CD1c-positive myeloid dendritic cell (primary cell): ENCODE results near the gene EFCAB8.
A peak's percentile ranks its signal among the peaks of the same experiment; 100 is the strongest.
"Not testable (repeated sequence)": the region's sequence is repeated elsewhere in the genome, so short reads cannot be mapped to it uniquely, and the experiment has no call there.

Source experiments
- DNase-seq: peaks from one replicate; pipeline ENCODE4 v3.0.0-alpha.2; 2016; ENCODE audit errors: extremely low spot score

The EFCAB8 gene

DNA sequence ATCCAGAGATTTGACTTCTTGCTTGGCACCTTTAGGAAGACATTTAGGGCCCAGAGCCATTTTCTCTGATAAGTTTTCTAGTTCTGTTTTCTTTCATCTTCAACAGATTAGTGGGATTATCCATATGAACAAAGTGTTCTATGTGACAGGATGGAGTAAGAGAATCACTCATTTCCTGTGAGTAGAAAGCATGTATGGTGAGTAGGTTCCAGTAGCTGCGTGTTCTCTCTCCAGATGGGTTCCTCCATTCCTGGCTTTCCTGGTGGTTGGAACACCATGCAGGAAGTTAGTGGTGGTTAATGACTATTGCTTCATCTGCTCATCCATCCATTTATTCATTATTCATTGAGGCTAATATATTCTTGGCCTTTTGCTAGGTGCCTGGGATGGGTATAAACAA, 54.0 kb downstream of the EFCAB8 start:
- no peak for DNase-seq

- no peak for DNase-seq
Observed at GRCh38 chr20:32914031-32914430, 55.3 kb downstream of the EFCAB8 start.

- DNase-seq: no peak
Observed at GRCh38 chr20:32917191-32917950, 58.6 kb downstream of the EFCAB8 start.

DNA sequence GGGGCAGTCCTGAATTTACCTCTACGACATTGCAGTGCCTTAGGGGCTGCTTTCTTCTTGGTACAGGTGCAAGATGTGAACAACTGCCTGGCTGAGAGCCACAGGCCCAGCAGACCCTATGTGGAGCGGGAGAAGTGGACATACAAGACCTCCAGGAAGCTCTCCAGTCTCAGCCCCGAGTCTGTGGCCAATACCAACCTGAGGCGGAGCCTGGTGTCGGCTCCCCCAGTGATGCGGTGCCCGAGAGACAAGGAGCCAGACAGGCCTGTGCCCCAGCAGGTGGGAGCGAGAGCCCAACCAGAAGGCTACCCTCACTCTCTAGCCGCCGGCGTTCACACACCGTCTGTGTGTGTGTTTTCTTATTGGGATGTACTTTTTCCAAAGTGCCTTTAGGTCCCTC, 59.6 kb downstream of the EFCAB8 start:
- no peak for DNase-seq

- DNase-seq: no peak
Observed at GRCh38 chr20:32918751-32919150, 60.0 kb downstream of the EFCAB8 start.

- DNase-seq: no peak
Observed at GRCh38 chr20:32920066-32920465, 61.3 kb downstream of the EFCAB8 start.

DNA sequence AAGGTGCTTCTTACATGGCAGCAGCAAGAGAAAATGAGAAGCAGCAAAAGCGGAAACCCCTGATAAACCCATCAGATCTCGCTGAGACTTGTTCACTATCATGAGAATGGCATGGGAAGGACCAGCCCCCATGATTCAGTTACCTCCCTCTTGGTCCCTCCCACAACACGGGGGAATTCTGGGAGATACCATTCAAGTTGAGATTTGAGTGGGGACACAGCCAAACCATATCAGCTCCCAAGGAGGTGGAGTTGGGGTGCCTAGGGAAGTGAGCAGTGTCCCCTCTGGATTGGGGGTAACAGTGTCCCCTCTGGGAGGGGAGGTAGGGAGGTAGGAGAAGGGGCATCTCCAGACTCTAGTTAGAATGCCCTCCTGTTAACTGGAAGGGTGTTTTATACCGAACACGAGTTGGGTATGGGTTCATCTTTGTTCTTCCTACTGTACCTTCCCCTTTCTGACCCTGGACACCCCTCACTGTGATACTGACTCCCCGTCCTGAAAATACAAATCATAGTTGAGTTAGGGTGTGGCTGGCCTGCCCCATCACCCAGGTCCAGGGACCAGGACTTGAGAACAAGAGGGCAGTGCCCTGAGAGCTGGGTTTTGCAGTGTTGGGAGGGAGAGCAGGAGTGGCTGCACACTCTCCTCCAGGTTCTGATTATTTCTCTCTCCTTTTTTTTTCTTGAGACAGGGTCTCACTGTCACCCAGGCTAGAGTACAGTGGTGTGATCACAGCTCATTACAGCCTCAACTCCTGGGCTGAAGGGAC, 62.0 kb downstream of the EFCAB8 start:
- no peak for DNase-seq

DNA sequence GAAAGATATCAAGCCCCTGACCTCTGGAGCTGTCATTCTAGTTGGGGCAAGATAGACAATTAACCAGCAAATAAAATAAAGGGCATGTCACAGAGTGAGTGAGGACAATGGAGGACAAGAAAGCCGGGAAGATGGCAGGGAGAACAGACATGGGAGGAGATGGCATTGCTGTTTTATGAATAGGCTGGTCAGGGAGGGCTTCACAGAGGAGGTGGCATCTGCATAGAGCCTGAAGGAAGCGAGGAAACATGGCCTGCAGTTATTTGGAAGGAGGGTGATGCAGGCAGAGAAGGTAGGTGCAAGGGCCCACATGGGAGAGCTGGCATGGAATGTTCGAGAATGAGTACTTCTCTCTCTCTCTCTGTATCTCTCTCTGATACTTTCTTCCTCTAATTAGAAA, 63.7 kb downstream of the EFCAB8 start:
- no peak for DNase-seq

DNA sequence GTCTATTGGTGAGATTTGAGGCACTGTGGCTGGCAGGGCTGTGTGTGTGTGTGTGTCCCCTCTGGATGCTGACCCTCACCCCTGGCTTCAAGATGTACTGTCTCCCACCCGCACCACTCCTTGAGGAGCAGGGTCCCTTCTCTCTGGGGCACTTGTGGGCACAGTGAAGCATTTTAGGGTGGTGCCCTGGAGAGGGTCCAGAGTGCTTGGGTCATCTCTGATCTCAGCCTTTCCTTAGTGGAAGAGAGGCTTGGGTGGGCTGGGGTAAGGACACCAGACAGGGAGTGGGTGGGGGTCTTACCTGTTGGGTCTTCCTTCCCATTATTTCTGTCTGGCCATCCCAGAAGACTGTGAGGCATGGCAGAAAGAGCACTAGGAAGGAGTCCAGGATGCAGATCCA, 66.1 kb downstream of the EFCAB8 start:
- no peak for DNase-seq

GRCh38 chr20:32925481-32926196, 66.9 kb downstream of the EFCAB8 start:
- DNase-seq: no peak

DNA sequence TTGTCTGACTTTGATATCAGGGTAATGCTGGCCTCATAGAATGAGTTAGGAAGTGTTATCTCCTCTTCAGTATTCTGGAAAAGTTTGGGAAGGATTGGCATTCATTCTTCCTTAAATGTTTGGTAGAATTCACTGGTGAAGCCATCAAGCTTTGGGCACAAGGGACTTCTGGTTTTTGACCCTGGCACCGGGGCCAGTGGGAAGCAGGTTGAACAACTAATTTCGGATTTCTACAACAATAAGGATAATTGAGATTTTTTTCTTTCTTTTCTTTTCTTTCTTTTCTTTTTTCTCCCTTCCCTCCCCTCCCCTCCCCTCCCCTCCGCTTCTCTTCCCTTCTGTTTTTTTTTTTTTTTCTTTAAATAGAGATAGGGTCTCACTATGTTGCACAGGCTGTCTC, 70.4 kb downstream of the EFCAB8 start:
- DNase-seq: no peak

DNA sequence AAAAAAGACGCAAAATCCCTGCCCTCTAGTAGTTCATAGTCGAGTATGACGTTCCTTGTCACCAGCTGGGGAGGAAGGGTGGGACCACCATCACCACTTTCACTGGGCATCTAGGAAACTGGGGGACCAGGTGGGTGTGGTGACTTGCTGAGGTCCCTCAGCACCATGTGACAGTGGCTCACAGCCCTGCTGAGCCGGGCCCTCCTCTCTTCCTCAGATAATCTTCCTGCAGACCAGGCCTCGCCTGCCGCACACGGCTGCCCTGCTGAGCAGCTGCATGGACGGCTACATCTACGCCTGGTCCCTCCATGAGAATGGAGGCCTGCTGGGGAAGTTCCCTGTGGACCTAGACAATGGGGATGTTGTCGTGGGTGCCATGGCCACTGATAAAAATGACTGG, 71.5 kb downstream of the EFCAB8 start:
- no peak for DNase-seq

DNA sequence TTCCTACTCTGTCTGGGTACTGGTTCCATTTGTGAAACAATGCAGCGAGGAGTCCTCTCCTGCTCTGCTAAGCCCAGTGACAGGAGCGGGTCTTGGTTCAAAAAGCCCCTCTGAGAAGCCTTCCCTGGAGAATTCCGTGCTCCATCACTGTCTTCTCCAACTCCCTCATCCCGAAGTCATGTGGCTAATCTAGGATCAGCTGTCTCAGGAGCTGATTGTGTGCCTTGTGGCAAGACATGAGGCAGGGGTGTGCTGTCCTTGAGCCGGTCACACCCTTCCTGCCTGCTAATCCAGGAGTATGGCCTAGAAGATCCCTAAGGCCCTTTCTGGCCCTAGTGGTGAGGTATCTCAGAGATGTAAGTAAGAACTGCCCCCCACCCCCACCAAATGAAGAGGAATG, 72.0 kb downstream of the EFCAB8 start:
- no peak for DNase-seq

- DNase-seq: no peak
Observed at GRCh38 chr20:32934580-32934979, 75.9 kb downstream of the EFCAB8 start.

DNA sequence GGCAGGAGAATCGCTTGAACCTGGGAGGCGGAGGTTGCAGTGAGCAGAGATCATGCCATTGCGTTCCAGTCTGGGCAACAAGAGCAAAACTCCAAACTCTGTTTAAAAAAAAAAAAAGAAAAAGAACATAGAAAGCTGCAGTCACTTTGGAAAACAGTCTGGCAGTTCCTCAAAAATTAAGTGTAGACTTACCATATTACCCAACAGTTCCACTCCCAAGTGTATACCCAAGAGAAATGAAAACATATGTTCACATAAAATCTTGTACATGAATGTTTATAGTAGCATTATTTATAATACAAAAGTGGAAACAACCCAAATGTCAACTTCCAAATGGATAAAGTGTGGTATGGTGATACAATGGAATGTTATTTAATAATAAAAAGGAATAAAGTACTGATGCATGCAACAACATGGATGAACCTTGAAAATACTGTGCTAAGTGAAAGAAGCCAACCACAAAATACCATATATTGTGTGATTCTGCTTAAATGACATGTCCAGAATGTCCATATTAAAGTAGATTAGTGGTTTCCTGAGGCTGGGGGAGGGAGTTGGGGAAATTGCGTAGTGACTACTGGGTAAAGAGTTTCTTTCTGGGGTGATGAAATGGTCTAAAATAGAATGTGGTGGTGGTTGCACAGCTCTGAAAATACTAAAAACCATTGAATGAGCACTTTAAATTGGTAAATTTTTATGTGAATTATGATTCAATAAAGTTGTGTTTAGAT, 82.6 kb downstream of the EFCAB8 start:
- no peak for DNase-seq

GRCh38 chr20:32943490-32944052, 84.8 kb downstream of the EFCAB8 start:
- no peak for DNase-seq

- peak; percentile 15 for DNase-seq
Observed at GRCh38 chr20:32945710-32946221, 87.0 kb downstream of the EFCAB8 start.

GRCh38 chr20:32946629-32947028, 87.9 kb downstream of the EFCAB8 start:
- no peak for DNase-seq

GRCh38 chr20:32950539-32950938, 91.8 kb downstream of the EFCAB8 start:
- not testable (repeated sequence) for DNase-seq

GRCh38 chr20:32957459-32957858, 98.7 kb downstream of the EFCAB8 start:
- no peak for DNase-seq

DNA sequence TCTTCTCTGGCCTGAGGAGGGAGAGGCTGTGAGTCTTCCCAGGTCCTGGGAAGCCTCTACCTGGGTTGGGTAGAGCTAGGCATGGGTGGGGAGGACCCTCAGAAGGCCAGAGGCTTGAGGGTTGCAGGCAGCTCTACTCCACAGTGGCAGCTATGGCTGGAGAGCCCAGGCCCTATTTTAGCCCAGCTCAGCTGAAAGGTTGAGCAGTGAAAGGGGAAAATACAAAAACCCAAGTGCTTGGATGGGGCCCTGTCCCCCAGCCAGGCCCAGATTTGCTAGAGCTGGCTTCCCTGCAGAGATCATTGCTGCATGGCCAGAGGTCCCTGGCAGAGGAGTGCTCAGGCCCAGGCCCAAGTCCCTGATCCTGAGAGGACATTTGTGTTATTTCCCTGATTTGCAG, 99.9 kb downstream of the EFCAB8 start:
- no peak for DNase-seq
